Liver (tissue), 3 donors: ENCODE measurements around the gene TTLL12.

Source experiments
- ATF3 ChIP-seq: IDR thresholded peaks from 2 replicates; pipeline ENCODE4 v1.6.1; 2016; ENCODE audit warnings: antibody characterized with exemption
- CTCF ChIP-seq: fragments of 150-350 bp; IDR thresholded peaks from 2 replicates; pipeline ENCODE4 v1.5.1; 2017; ENCODE audit warnings: improper control_type of control experiment, low read depth, low read length; ENCODE audit not compliant: missing input control
- FOXA1 ChIP-seq: IDR thresholded peaks from 2 replicates; pipeline ENCODE4 v1.6.1; 2016; ENCODE audit warnings: antibody characterized with exemption
- HNF4A ChIP-seq, 2 donors: conservative IDR thresholded peaks; 2 replicates each; pipeline ENCODE4 v1.6.1; 2016; ENCODE audit warnings: antibody characterized with exemption in 2 of 2, mild to moderate bottlenecking in 2 of 2
- HNF4G ChIP-seq: IDR thresholded peaks from 2 replicates; pipeline ENCODE4 v1.6.1; 2016; ENCODE audit warnings: antibody characterized with exemption
- MAX ChIP-seq: IDR thresholded peaks from 2 replicates; pipeline ENCODE4 v1.6.1; 2016; ENCODE audit warnings: antibody characterized with exemption
- RAD21 ChIP-seq, 2 donors: IDR thresholded peaks; 2 replicates each; pipeline ENCODE4 v1.6.1; 2016; ENCODE audit warnings: antibody characterized with exemption in 2 of 2, mild to moderate bottlenecking in 2 of 2
- YY1 ChIP-seq: IDR thresholded peaks from 2 replicates; pipeline ENCODE4 v1.6.1; 2016; ENCODE audit warnings: antibody characterized with exemption, mild to moderate bottlenecking
- ZBTB33 ChIP-seq: IDR thresholded peaks from 2 replicates; pipeline ENCODE4 v1.6.1; 2016; ENCODE audit warnings: antibody characterized with exemption
- donor health status: healthy.
- donor health status: healthy.

GRCh38 chr22:43200031-43200430 is 13.1 kb upstream of the TTLL12 start:
- TF ChIP-seq HNF4A (conservative IDR thresholded peaks at IDR 0.05): no peak
- no peak for TF ChIP-seq CTCF
- no peak for TF ChIP-seq YY1
- no peak for TF ChIP-seq HNF4G
- no peak for TF ChIP-seq ATF3
- TF ChIP-seq RAD21 (IDR thresholded peaks at IDR 0.05): no peak
- TF ChIP-seq MAX: no peak
- TF ChIP-seq ZBTB33: no peak
- no peak for TF ChIP-seq FOXA1
